Nephron progenitor cell (in vitro differentiated cells): Measurements from ENCODE around the gene RANBP1.

Source experiments
- DNase-seq: peaks from one replicate; pipeline ENCODE4 v3.0.0; 2021
- H3K27ac Mint-ChIP-seq: 2 replicates; pipeline ENCODE4 v1.8.0; 2021; ENCODE audit warnings: mild to moderate bottlenecking, moderate library complexity, mixed read lengths
- H3K27me3 Mint-ChIP-seq: 2 replicates; pipeline ENCODE4 v1.8.0; 2021; ENCODE audit warnings: mild to moderate bottlenecking, low read depth, mixed read lengths; ENCODE audit not compliant: poor library complexity
- H3K36me3 Mint-ChIP-seq: 2 replicates; pipeline ENCODE4 v1.8.0; 2021; ENCODE audit warnings: low read depth, mixed read lengths
- H3K4me1 Mint-ChIP-seq: 2 replicates; pipeline ENCODE4 v1.8.0; 2021; ENCODE audit warnings: mixed read lengths
- H3K4me3 Mint-ChIP-seq: 2 replicates; pipeline ENCODE4 v1.8.0; 2021; ENCODE audit warnings: mild to moderate bottlenecking, moderate library complexity, mixed read lengths
- H3K9me3 Mint-ChIP-seq: 2 replicates; pipeline ENCODE4 v1.8.0; 2021; ENCODE audit warnings: mild to moderate bottlenecking, moderate library complexity, mixed read lengths
- TF ChIP-seq, protein P1 (sequence below): fragments of 200-600 bp; sonication (generic); IDR thresholded peaks from 2 replicates; pipeline ENCODE4 v1.5.0; 2021; ENCODE audit warnings: antibody characterized with exemption

RANBP1 gene

GRCh38 chr22:20131859-20132685 lies 16.2 kb downstream of the RANBP1 start:
- TF ChIP-seq, protein P1, sequence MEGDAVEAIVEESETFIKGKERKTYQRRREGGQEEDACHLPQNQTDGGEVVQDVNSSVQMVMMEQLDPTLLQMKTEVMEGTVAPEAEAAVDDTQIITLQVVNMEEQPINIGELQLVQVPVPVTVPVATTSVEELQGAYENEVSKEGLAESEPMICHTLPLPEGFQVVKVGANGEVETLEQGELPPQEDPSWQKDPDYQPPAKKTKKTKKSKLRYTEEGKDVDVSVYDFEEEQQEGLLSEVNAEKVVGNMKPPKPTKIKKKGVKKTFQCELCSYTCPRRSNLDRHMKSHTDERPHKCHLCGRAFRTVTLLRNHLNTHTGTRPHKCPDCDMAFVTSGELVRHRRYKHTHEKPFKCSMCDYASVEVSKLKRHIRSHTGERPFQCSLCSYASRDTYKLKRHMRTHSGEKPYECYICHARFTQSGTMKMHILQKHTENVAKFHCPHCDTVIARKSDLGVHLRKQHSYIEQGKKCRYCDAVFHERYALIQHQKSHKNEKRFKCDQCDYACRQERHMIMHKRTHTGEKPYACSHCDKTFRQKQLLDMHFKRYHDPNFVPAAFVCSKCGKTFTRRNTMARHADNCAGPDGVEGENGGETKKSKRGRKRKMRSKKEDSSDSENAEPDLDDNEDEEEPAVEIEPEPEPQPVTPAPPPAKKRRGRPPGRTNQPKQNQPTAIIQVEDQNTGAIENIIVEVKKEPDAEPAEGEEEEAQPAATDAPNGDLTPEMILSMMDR: no peak
- Mint-ChIP-seq H3K4me1 (peaks cover 11% of the 10 kb centered on the region), H3K27ac (no peak overlapping the region), H3K9me3 (no peaks in the 10 kb centered on the region), H3K36me3 (peaks cover 12% of the 10 kb centered on the region), H3K4me3 (peak overlapping the region; percentile 71), H3K27me3 (peaks cover 13% of the 10 kb centered on the region)
- peak; percentile 61 for DNase-seq

DNA sequence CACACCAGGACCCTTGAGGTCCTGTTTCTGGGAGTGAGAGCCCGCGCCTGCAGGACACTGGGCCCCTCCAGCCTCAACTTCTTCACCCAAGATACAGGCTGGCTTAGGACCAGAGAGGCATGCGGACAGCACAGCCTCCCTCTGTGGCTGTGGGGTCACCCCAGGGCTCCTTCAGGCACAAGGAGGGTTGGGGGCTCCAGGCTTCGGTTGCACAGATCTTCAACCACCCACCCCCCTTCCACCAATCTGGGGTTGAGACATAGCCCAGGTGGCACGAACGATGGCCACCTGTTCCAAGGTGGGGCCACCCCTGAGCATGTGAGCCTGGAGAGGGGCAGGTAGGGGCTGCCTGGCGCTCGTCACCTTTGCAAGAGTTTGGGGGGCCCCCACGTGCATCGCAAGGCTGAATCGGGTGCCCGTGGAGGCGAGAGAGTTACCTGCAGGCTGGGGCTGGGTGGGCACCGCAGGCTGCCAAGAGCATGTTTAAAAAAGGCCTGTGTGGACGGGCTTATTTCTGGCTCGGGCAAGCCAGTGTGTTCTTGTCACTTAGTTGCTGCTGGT lies 16.9 kb downstream of the RANBP1 start:
- H3K9me3 Mint-ChIP-seq: no peaks in the 10 kb centered on the region
- H3K27me3 Mint-ChIP-seq: peaks cover 10% of the 10 kb centered on the region
- H3K4me3 Mint-ChIP-seq: peak overlapping the region; percentile 71
- TF ChIP-seq, protein P1: no peak
- peaks cover 11% of the 10 kb centered on the region for H3K4me1 Mint-ChIP-seq
- H3K27ac Mint-ChIP-seq: no peak overlapping the region
- H3K36me3 Mint-ChIP-seq: peaks cover 5% of the 10 kb centered on the region
- no peak for DNase-seq

GRCh38 chr22:20133930-20134549 lies 18.1 kb downstream of the RANBP1 start:
- H3K27ac Mint-ChIP-seq: no peak overlapping the region
- H3K36me3 Mint-ChIP-seq: no peaks in the 10 kb centered on the region
- peaks cover 11% of the 10 kb centered on the region for H3K4me1 Mint-ChIP-seq
- TF ChIP-seq, protein P1: no peak
- no peak for DNase-seq
- H3K9me3 Mint-ChIP-seq: no peaks in the 10 kb centered on the region
- H3K4me3 Mint-ChIP-seq: peak overlapping the region; percentile 60
- H3K27me3 Mint-ChIP-seq: peaks cover 10% of the 10 kb centered on the region

- Mint-ChIP-seq H3K4me1 (peaks cover 11% of the 10 kb centered on the region), H3K27me3 (peaks cover 10% of the 10 kb centered on the region), H3K9me3 (no peaks in the 10 kb centered on the region), H3K27ac (no peak overlapping the region), H3K4me3 (no peak overlapping the region), H3K36me3 (no peaks in the 10 kb centered on the region)
- TF ChIP-seq, protein P1: no peak
- DNase-seq: no peak
These were observed 19.4 kb downstream of the RANBP1 start for GRCh38 chr22:20135265-20135664.

- no peak for DNase-seq
- Mint-ChIP-seq H3K4me1 (peaks cover 11% of the 10 kb centered on the region), H3K4me3 (no peak overlapping the region), H3K36me3 (no peaks in the 10 kb centered on the region), H3K27ac (no peak overlapping the region), H3K9me3 (no peaks in the 10 kb centered on the region), H3K27me3 (peaks cover 10% of the 10 kb centered on the region)
- TF ChIP-seq, protein P1: no peak
These were observed 20.1 kb downstream of the RANBP1 start for GRCh38 chr22:20135806-20136602.
